IMR-90 (cell line): ENCODE results near the gene MRAP2.

Experiments used
- BHLHE40 ChIP-seq: fragments of 150-350 bp; IDR thresholded peaks from 2 replicates; pipeline ENCODE4 v1.6.1; 2016; ENCODE audit warnings: mild to moderate bottlenecking, low read depth, low read length
- CEBPB ChIP-seq: IDR thresholded peaks from 2 replicates; pipeline ENCODE4 v1.6.1; 2012; ENCODE audit warnings: low read depth, low read length, improper control_type of control experiment
- CHD1 ChIP-seq: IDR thresholded peaks from 2 replicates; pipeline ENCODE4 v1.6.1; 2012; ENCODE audit warnings: low read depth, low read length, improper control_type of control experiment
- FOS ChIP-seq: fragments of 150-350 bp; IDR thresholded peaks from 2 replicates; pipeline ENCODE4 v1.6.1; 2016; ENCODE audit warnings: low read depth, low read length
- MAZ ChIP-seq: IDR thresholded peaks from 2 replicates; pipeline ENCODE4 v1.6.1; 2012; ENCODE audit warnings: low read depth, mild to moderate bottlenecking, low read length, improper control_type of control experiment, moderate library complexity, borderline replicate concordance
- MXI1 ChIP-seq: IDR thresholded peaks from 2 replicates; pipeline ENCODE4 v1.6.1; 2012; ENCODE audit warnings: low read depth, mild to moderate bottlenecking, low read length, moderate library complexity, borderline replicate concordance
- POLR2A ChIP-seq: IDR thresholded peaks from 2 replicates; pipeline ENCODE4 v1.6.1; 2012; ENCODE audit warnings: mild to moderate bottlenecking, low read depth, low read length
- RAD21 ChIP-seq: IDR thresholded peaks from 2 replicates; pipeline ENCODE4 v1.6.1; 2012; ENCODE audit warnings: low read length, improper control_type of control experiment
- RCOR1 ChIP-seq: IDR thresholded peaks from 2 replicates; pipeline ENCODE4 v1.6.1; 2012; ENCODE audit warnings: mild to moderate bottlenecking, low read length, improper control_type of control experiment; ENCODE audit not compliant: insufficient replicate concordance
- RFX5 ChIP-seq: IDR thresholded peaks from 2 replicates; pipeline ENCODE4 v1.8.0; 2012; ENCODE audit warnings: low read depth, mild to moderate bottlenecking, low read length, moderate library complexity
- TF ChIP-seq, protein P1 (sequence below): conservative IDR thresholded peaks from 2 replicates; pipeline ENCODE4 v1.5.1; 2012; ENCODE audit warnings: mild to moderate bottlenecking, low read depth, low read length, improper control_type of control experiment
- TF ChIP-seq, protein P2 (sequence below): fragments of 150-350 bp; IDR thresholded peaks from 2 replicates; pipeline ENCODE4 v1.6.1; 2016; ENCODE audit warnings: low read depth, mild to moderate bottlenecking, low read length, moderate library complexity, borderline replicate concordance

DNA sequence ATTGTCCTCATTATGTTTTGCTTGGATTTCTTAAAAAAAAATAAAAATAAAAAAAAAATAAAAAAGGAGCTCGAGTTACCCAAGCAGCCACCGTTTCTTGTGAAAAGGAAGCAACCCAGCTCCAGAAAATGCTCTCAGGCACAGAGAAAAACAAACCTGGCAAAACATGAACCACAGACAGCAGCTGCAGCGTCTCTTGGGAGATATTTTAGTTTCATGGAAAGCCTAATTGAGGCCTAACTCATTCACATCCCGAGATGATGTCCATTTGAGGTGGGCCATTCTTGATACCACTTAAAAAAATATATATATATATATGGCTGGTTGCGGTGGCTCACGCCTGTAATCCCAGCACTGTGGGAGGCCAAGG is 13.7 kb upstream of the MRAP2 start:
- TF ChIP-seq, protein P1, sequence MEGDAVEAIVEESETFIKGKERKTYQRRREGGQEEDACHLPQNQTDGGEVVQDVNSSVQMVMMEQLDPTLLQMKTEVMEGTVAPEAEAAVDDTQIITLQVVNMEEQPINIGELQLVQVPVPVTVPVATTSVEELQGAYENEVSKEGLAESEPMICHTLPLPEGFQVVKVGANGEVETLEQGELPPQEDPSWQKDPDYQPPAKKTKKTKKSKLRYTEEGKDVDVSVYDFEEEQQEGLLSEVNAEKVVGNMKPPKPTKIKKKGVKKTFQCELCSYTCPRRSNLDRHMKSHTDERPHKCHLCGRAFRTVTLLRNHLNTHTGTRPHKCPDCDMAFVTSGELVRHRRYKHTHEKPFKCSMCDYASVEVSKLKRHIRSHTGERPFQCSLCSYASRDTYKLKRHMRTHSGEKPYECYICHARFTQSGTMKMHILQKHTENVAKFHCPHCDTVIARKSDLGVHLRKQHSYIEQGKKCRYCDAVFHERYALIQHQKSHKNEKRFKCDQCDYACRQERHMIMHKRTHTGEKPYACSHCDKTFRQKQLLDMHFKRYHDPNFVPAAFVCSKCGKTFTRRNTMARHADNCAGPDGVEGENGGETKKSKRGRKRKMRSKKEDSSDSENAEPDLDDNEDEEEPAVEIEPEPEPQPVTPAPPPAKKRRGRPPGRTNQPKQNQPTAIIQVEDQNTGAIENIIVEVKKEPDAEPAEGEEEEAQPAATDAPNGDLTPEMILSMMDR, result no peak
- TF ChIP-seq RCOR1 (no peak), CHD1 (no peak), RFX5 (no peak), BHLHE40 (no peak), FOS (no peak), POLR2A (no peak), RAD21 (no peak), MAZ (no peak), MXI1 (no peak), CEBPB (no peak)
- TF ChIP-seq, protein P2, sequence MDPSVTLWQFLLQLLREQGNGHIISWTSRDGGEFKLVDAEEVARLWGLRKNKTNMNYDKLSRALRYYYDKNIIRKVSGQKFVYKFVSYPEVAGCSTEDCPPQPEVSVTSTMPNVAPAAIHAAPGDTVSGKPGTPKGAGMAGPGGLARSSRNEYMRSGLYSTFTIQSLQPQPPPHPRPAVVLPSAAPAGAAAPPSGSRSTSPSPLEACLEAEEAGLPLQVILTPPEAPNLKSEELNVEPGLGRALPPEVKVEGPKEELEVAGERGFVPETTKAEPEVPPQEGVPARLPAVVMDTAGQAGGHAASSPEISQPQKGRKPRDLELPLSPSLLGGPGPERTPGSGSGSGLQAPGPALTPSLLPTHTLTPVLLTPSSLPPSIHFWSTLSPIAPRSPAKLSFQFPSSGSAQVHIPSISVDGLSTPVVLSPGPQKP, result no peak
